ENCODE measurements around the gene CLRN2.
"Not testable (repeated sequence)": the region's sequence is repeated elsewhere in the genome, so short reads cannot be mapped to it uniquely, and the experiment has no call there.

CLRN2 gene

GRCh38 chr4:17546222-17546621, 31.3 kb downstream of the CLRN2 start:
- no peak for DNase-seq

GRCh38 chr4:17546678-17547077, 31.7 kb downstream of the CLRN2 start:
- DNase-seq, result no peak

DNA sequence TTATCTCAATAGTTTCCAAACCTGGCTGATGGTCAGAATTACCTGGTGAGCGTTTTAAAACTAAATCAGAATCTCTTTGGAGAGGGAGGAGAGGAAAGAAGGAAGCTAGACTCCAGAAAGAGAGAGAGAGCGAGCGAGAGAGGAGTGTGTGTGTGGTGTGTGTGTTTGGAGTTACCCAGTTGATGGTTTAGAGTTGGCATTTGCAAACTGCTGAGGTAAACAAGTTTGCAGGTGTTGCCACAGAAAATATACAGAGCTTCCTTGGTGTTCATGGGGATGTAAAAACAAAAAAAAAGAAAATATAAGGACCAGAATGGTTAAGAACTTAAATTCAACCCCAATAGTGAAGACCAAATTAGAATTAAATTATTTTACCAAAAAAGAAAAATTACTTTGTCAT, 35.6 kb downstream of the CLRN2 start:
- no peak for DNase-seq

DNA sequence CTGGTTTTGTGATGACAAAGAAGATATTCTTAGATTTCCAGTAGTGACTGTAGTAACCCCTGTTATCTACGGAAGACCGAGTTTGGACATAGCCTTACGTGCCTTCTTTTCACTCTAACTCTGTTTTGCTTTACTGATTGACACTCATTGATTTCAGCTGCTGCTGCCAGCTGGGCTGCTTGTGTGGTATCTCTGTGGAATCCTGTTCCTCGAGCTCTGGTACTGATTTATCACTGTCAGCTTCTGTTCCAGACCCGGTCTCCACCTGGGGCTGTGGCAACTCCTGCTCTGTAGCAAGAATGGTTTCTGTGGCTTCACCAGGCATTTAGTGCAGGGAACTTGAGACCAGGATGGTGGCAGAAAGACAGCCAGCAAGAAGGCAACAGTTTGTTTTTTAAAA, 37.5 kb downstream of the CLRN2 start:
- no peak for DNase-seq

DNA sequence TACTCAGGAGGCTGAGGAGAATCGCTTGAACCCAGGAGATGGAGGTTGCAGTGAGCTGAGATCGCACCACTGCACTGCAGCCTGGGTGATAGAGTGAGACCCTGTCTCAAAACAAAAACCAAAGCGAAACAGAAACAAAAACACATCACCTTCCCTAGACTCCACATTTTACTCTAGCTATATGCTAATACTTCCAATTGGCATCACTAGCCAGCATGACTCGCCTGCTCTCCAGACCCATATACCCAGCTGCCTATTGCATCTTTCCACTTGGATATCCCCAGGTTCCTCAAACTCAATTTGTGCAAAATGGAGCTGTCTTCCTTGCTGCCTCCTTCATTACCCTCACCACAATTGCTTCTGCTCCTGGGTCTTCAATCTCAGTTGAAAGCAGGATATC, 39.6 kb downstream of the CLRN2 start:
- DNase-seq, result no peak

GRCh38 chr4:17556498-17556897, 41.5 kb downstream of the CLRN2 start:
- no peak for DNase-seq

DNA sequence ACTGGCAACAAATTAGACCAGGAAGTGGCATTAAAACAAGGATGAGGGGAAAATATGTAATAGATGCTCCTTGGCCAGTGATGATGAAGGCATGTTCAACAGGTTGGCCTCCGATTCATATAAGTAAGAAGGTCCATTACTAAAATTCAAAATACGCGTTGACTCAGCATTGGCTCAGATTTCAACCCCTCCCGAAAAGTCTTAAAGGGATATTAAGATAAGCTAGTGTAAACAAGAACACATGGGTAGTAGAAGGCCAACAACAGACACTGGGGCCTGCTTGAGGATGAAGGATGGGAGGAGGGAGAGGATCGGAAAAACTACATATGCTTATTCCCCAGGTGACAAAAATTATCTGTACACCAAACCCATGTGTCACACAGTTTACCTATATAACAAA, 42.9 kb downstream of the CLRN2 start:
- DNase-seq, result no peak

- no peak for DNase-seq
Observed at GRCh38 chr4:17558941-17559708, 44.2 kb downstream of the CLRN2 start.

- DNase-seq, result no peak
Observed at GRCh38 chr4:17559709-17560048, 44.7 kb downstream of the CLRN2 start.

- no peak for DNase-seq
Observed at GRCh38 chr4:17560065-17560673, 45.2 kb downstream of the CLRN2 start.

DNA sequence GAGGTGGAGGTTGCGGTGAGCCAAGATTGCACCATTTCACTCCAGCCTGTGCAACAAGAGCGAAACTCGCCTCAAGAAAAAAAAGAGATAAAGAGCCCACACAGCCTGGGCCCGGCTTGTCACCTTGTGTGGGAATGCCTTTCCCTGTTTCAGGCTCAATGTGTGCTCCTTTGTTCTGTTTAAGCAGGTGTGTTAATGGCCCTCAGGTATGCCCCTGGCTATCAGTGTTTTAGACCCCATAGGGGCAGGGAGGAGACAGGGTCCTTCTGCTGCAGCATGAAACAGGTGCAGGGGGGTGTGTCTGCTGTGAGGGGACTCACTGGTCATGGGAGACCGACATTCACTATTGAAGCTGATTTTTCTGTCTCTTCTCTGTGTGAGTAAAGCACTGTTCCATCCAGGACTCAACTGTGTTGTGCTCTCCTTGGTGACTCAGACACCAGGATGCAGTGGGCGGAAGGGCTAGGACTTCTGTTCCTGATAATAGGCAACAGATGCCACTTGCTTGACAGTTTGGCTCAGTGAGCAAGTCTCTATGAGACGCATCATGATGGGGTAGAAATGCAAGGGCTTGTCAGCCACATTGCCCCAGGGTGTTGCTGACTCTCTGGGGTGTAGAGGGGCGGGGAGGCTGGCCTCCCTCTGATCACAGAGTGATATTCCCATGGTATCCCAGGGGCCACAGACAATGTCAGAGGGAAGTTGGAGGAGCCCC, 46.4 kb downstream of the CLRN2 start:
- DNase-seq, result no peak

- no peak for DNase-seq
Observed at GRCh38 chr4:17562157-17562556, 47.2 kb downstream of the CLRN2 start.

GRCh38 chr4:17565846-17566245, 50.9 kb downstream of the CLRN2 start:
- DNase-seq, result no peak

DNA sequence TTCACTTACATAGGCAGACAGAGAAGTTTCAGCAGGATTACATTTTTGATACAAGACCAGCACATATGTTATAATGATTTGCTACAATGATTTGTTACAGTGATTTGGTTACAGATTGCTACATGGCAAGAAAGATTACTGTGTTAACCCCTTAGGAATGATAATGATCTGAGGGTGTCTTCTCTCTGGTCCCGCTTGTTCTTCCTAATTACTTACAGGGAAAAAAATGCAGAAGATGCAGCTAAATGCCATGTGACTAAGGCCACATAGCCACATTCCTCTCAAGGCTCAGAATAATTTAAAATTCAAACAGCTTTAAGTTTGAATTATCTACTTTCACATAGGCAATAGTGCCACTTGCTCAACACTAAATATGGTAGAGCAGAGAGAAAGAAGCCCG, 52.3 kb downstream of the CLRN2 start:
- no peak for DNase-seq

GRCh38 chr4:17574206-17574605, 59.2 kb downstream of the CLRN2 start:
- DNase-seq, result no peak

GRCh38 chr4:17575177-17575576, 60.2 kb downstream of the CLRN2 start:
- not testable (repeated sequence) for DNase-seq

Measured in SHP77 treated with DMSO at 0.1 percent for 48 hours (cell line).